DMS153 treated with DMSO at 0.1 percent for 48 hours (cell line): Measurements from ENCODE around the gene ACSL3.
A peak's percentile ranks its signal among the peaks of the same experiment; 100 is the strongest.
"Not testable (repeated sequence)": the region's sequence is repeated elsewhere in the genome, so short reads cannot be mapped to it uniquely, and the experiment has no call there.

Experiments used
- DNase-seq: peaks from one replicate; lab custom pipeline; 2025; ENCODE audit not compliant: unreplicated experiment; lab: John Stamatoyannopoulos, UW

Gene ACSL3

GRCh38 chr2:222851956-222852617 lies 8.7 kb upstream of the ACSL3 start:
- DNase-seq: no peak

- DNase-seq: no peak
Measured at GRCh38 chr2:222854773-222855700, 5.8 kb upstream of the ACSL3 start.

GRCh38 chr2:222859786-222860612 lies 837 bp upstream of the ACSL3 start:
- peak; percentile 56 for DNase-seq

GRCh38 chr2:222861411-222862105 lies 722 bp downstream of the ACSL3 start:
- no peak for DNase-seq

- peak; percentile 20 for DNase-seq
Measured at GRCh38 chr2:222862106-222862908, 1.5 kb downstream of the ACSL3 start.

- DNase-seq: no peak
Measured at GRCh38 chr2:222862909-222863544, 2.2 kb downstream of the ACSL3 start.

- no peak for DNase-seq
Measured at GRCh38 chr2:222864296-222864695, 3.5 kb downstream of the ACSL3 start.

GRCh38 chr2:222865301-222865700 lies 4.5 kb downstream of the ACSL3 start:
- DNase-seq: no peak

GRCh38 chr2:222866358-222866960 lies 5.6 kb downstream of the ACSL3 start:
- no peak for DNase-seq

- DNase-seq: not testable (repeated sequence)
Measured at GRCh38 chr2:222868560-222869251, 7.9 kb downstream of the ACSL3 start.

- no peak for DNase-seq
Measured at GRCh38 chr2:222869252-222869560, 8.4 kb downstream of the ACSL3 start.

GRCh38 chr2:222871291-222871690 lies 10.5 kb downstream of the ACSL3 start:
- DNase-seq: no peak

GRCh38 chr2:222872551-222872950 lies 11.7 kb downstream of the ACSL3 start:
- no peak for DNase-seq

GRCh38 chr2:222875482-222875881 lies 14.6 kb downstream of the ACSL3 start:
- no peak for DNase-seq

- no peak for DNase-seq
Measured at GRCh38 chr2:222876947-222877346, 16.1 kb downstream of the ACSL3 start.

- DNase-seq: no peak
Measured at GRCh38 chr2:222877556-222878300, 16.9 kb downstream of the ACSL3 start.

GRCh38 chr2:222878301-222878876 lies 17.6 kb downstream of the ACSL3 start:
- DNase-seq: no peak
